Measurements from ENCODE around the gene MTHFD1.

DNA sequence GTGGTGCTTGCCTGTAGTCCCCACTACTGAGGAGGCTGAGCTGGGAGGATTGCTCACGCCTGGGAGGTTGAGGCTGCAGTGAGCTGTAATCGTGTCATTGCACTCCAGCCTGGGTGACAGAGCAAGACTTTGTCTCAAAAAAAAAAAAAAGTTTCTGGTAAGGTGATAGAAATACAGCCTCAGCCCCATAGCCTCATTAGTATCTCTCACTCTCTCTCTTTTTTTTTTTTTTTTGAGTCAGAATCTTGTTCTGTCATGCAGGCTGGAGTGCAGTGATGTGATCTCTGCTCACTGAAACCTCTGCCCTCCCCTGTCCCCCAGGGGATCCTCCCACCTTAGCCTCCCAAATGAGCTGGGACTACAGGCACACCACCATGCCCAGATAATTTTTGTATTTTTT lies 19.2 kb downstream of the MTHFD1 start:
- TF ChIP-seq CTCF (IDR thresholded peaks at IDR 0.05 in 4 of 5, conservative IDR thresholded peaks at IDR 0.05 in 1 of 5) (no peak), POLR2A (IDR thresholded peaks at IDR 0.05) (no peak)

Measured in gastrocnemius medialis (tissue), 4 donors.